Spleen (tissue), 7 donors: ENCODE results near the gene SRGAP1.

Source experiments
- CTCF ChIP-seq, 11 experiments: fragments of 200-600 bp in 7 of 11; fragments of 450-650 bp in 4 of 11; sonication (generic) in 4 of 11; IDR thresholded peaks in 8 of 11; conservative IDR thresholded peaks in 3 of 11; 1 replicate in 7 of 11; 2 replicates in 4 of 11; pipeline versions ENCODE4 v1.4.0 to v1.8.0; 2016 to 2021; ENCODE audit warnings: antibody characterized with exemption in 11 of 11, inconsistent platforms in 4 of 11, mild to moderate bottlenecking in 1 of 11
- POLR2A ChIP-seq, 3 donors: fragments of 450-650 bp; IDR thresholded peaks; one replicate each; pipeline ENCODE4 v1.5.1; 2017; ENCODE audit warnings: antibody characterized with exemption in 3 of 3, mild to moderate bottlenecking in 1 of 3
- POLR2AphosphoS5 ChIP-seq, 3 donors: sonication (generic); formaldehyde crosslinking; IDR thresholded peaks; one replicate each; pipeline ENCODE4 v1.5.1; 2017; ENCODE audit warnings: antibody characterized with exemption in 3 of 3
- donor health status: DM: no; HTN: no; CAD: no; lungs with moderate emphysema.
- donor health status: DM: no; HTN: no; CAD: no.
- donor health status: DM: no; HTN: no; CAD: no.

GRCh38 chr12:63945777-63946176 lies 101.3 kb downstream of the SRGAP1 start:
- TF ChIP-seq CTCF (IDR thresholded peaks at IDR 0.05 in 8 of 11, conservative IDR thresholded peaks at IDR 0.05 in 3 of 11) (no peak), POLR2A (IDR thresholded peaks at IDR 0.05) (no peak), POLR2AphosphoS5 (IDR thresholded peaks at IDR 0.05) (no peak)
